Measurements from ENCODE around the gene DCN.
"Not testable (repeated sequence)": the region's sequence is repeated elsewhere in the genome, so short reads cannot be mapped to it uniquely, and the experiment has no call there.

The DCN gene

DNA sequence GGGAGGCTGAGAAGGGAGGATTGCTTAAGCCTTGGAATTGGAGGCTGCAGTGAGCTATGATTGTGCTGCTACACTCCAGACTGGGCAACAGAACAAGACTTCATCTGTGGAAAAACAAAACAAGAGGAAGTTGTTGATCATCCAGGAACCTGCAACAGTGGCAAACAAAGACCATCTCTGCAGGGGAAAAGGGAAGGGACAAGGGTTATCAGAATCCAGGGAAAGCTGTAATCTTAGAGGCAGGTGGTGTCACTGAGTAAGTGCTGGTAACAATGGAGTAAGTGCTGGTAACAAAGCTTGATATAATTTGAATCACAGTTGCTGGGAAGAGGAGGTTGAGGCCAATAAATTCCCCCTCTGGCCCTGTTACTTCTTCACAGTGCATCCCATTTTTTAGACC, 27.5 kb upstream of the DCN start:
- H3K4me1 ChIP-seq (ENCODE audit: control insufficient read depth in 2 of 2, insufficient read depth in 1 of 2, low read depth in 1 of 2, low read length in 2 of 2), result no peaks in the 10 kb centered on the region
- H3K18ac ChIP-seq (ENCODE audit: low read length), result no peak overlapping the region
- DNase-seq (ENCODE audit: low spot score), result no peak
- H2BK120ac ChIP-seq (ENCODE audit: low read depth, low read length), result no peak overlapping the region
- H2AFZ ChIP-seq (ENCODE audit: low read length), result peak overlapping the region; percentile 31
- H3K9me3 ChIP-seq (replicated peaks in 1 of 2; ENCODE audit: control insufficient read depth in 2 of 2, insufficient read depth in 1 of 2, low read depth in 1 of 2, low read length in 2 of 2), result no peaks in the 10 kb centered on the region
- H4K8ac ChIP-seq (ENCODE audit: low read depth, low read length), result peak overlapping the region; percentile 96
- no peak overlapping the region for H2AK5ac ChIP-seq (ENCODE audit: low read depth, low read length)
- no peak overlapping the region for H2BK12ac ChIP-seq (ENCODE audit: low read length)
- H4K91ac ChIP-seq (ENCODE audit: low read depth, low read length, poor library complexity), result no peak overlapping the region
- no peaks in the 10 kb centered on the region for H3K27me3 ChIP-seq (ENCODE audit: control insufficient read depth in 3 of 3, insufficient read depth in 3 of 3, low read depth in 1 of 3, low read length in 3 of 3)
- H2BK15ac ChIP-seq (ENCODE audit: low read length), result no peak overlapping the region
- no peak overlapping the region for H3K27ac ChIP-seq (replicated peaks; ENCODE audit: low read length)
- H3K23ac ChIP-seq (ENCODE audit: low read depth, low read length, poor library complexity), result no peak overlapping the region
- no peak overlapping the region for H3K4ac ChIP-seq (ENCODE audit: low read length)
- no peak overlapping the region for H3K4me2 ChIP-seq (ENCODE audit: insufficient read depth, low read length, poor library complexity, severe bottlenecking)
- H3K9ac ChIP-seq (ENCODE audit: low read depth, low read length, poor library complexity), result no peak overlapping the region
- no peak overlapping the region for H2BK5ac ChIP-seq (ENCODE audit: low read length)
- no peak overlapping the region for H3K4me3 ChIP-seq (ENCODE audit: low read length in 2 of 2)
- H3K79me1 ChIP-seq (ENCODE audit: low read depth, low read length), result no peaks in the 10 kb centered on the region
- no peaks in the 10 kb centered on the region for H3K36me3 ChIP-seq (replicated peaks in 1 of 2; ENCODE audit: control insufficient read depth in 2 of 2, insufficient read depth in 2 of 2, low read length in 2 of 2)
- H3K14ac ChIP-seq (ENCODE audit: low read length), result no peak overlapping the region

DNA sequence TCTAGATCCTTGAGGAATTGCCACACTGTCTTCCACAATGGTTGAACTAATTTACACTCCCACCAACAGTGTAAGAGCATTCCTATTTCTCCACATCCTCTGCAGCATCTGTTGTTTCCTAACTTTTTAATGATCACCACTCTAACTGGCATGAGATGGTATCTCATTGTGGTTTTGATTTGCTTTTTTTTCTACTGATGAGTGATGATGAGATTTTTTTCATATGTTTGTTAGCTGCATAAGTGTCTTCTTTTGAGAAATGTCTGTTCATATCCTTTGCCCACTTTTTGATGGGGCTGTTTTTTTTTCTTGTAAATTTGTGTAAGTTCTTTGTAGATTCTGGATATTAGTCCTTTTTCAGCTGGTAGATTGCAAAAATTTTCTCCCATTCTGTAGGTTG, 24.7 kb upstream of the DCN start:
- H4K8ac ChIP-seq (ENCODE audit: low read depth, low read length); H3K4me2 ChIP-seq (ENCODE audit: insufficient read depth, low read length, poor library complexity, severe bottlenecking); H3K27ac ChIP-seq (replicated peaks; ENCODE audit: low read length); H2BK15ac ChIP-seq (ENCODE audit: low read length); H3K23ac ChIP-seq (ENCODE audit: low read depth, low read length, poor library complexity); H4K91ac ChIP-seq (ENCODE audit: low read depth, low read length, poor library complexity); H2BK12ac ChIP-seq (ENCODE audit: low read length); H3K9me3 ChIP-seq (replicated peaks in 1 of 2; ENCODE audit: control insufficient read depth in 2 of 2, insufficient read depth in 1 of 2, low read depth in 1 of 2, low read length in 2 of 2); H3K4me3 ChIP-seq (ENCODE audit: low read length in 2 of 2); H3K36me3 ChIP-seq (replicated peaks in 1 of 2; ENCODE audit: control insufficient read depth in 2 of 2, insufficient read depth in 2 of 2, low read length in 2 of 2); H3K4ac ChIP-seq (ENCODE audit: low read length); H2BK5ac ChIP-seq (ENCODE audit: low read length); H2AFZ ChIP-seq (ENCODE audit: low read length); H3K9ac ChIP-seq (ENCODE audit: low read depth, low read length, poor library complexity); DNase-seq (ENCODE audit: low spot score); H3K27me3 ChIP-seq (ENCODE audit: control insufficient read depth in 3 of 3, insufficient read depth in 3 of 3, low read depth in 1 of 3, low read length in 3 of 3); H3K4me1 ChIP-seq (ENCODE audit: control insufficient read depth in 2 of 2, insufficient read depth in 1 of 2, low read depth in 1 of 2, low read length in 2 of 2); H2AK5ac ChIP-seq (ENCODE audit: low read depth, low read length); H3K79me1 ChIP-seq (ENCODE audit: low read depth, low read length); H3K14ac ChIP-seq (ENCODE audit: low read length); H3K18ac ChIP-seq (ENCODE audit: low read length); H2BK120ac ChIP-seq (ENCODE audit: low read depth, low read length): not testable (repeated sequence)

DNA sequence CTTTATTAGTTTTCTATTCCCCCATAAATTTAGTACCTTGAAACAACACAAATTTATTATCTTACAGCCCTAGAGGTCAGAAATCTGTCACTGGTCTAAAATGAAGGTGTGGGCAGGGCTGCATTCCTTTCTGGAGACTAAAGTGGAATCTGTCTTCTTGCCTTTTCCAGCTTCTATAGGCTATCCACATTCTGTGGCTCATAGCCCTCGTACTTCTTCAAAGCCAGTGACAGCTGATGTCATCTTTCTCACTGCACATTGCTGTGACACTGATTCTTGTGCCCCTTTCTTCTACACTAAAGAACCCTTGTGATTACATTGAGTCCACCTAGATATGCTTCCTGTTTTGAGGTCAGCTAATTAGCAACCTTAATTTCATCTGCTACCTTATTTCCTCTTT, 23.2 kb upstream of the DCN start:
- Histone ChIP-seq H3K14ac (ENCODE audit: low read length) (no peak overlapping the region), H2BK12ac (ENCODE audit: low read length) (no peak overlapping the region), H3K79me1 (ENCODE audit: low read depth, low read length) (no peaks in the 10 kb centered on the region), H3K36me3 (replicated peaks in 1 of 2; ENCODE audit: control insufficient read depth in 2 of 2, insufficient read depth in 2 of 2, low read length in 2 of 2) (no peaks in the 10 kb centered on the region), H3K4ac (ENCODE audit: low read length) (no peak overlapping the region), H2BK5ac (ENCODE audit: low read length) (no peak overlapping the region), H3K4me3 (ENCODE audit: low read length in 2 of 2) (no peak overlapping the region), H3K27ac (replicated peaks; ENCODE audit: low read length) (no peak overlapping the region), H3K4me1 (ENCODE audit: control insufficient read depth in 2 of 2, insufficient read depth in 1 of 2, low read depth in 1 of 2, low read length in 2 of 2) (no peaks in the 10 kb centered on the region), H2BK15ac (ENCODE audit: low read length) (no peak overlapping the region), H2BK120ac (ENCODE audit: low read depth, low read length) (no peak overlapping the region), H2AK5ac (ENCODE audit: low read depth, low read length) (no peak overlapping the region), H3K27me3 (ENCODE audit: control insufficient read depth in 3 of 3, insufficient read depth in 3 of 3, low read depth in 1 of 3, low read length in 3 of 3) (no peaks in the 10 kb centered on the region), H3K18ac (ENCODE audit: low read length) (no peak overlapping the region), H2AFZ (ENCODE audit: low read length) (peak overlapping the region; percentile 1), H3K9me3 (replicated peaks in 1 of 2; ENCODE audit: control insufficient read depth in 2 of 2, insufficient read depth in 1 of 2, low read depth in 1 of 2, low read length in 2 of 2) (no peaks in the 10 kb centered on the region), H3K9ac (ENCODE audit: low read depth, low read length, poor library complexity) (no peak overlapping the region), H4K91ac (ENCODE audit: low read depth, low read length, poor library complexity) (no peak overlapping the region), H4K8ac (ENCODE audit: low read depth, low read length) (no peak overlapping the region), H3K23ac (ENCODE audit: low read depth, low read length, poor library complexity) (no peak overlapping the region), H3K4me2 (ENCODE audit: insufficient read depth, low read length, poor library complexity, severe bottlenecking) (no peak overlapping the region)
- DNase-seq (ENCODE audit: low spot score), result no peak
- WGBS, 2 donors (ENCODE audit: extremely low coverage in 2 of 2, insufficient read length in 2 of 2, insufficient replicate concordance in 1 of 2), result no CpG with 5 or more reads among the region's 1 CpG

DNA sequence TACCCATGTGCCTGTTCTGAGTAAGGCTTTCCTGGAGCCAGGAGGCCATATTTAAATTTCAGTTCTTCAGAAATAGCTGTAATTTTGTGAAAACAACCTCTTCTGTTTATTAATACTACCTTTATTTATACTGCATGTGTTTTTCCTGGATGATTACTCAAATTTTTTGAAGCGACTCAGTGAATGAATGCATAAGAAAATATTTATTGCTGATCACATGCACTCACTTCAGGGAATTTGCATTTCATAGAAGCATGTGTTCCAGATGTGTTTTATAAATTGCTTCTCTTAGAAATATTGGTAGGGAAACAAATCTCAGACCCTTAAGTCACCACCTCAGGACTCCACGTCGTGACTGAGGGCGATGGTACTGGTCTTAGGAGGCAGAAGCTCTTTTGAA, 21.8 kb upstream of the DCN start:
- Histone ChIP-seq H3K14ac (ENCODE audit: low read length) (no peak overlapping the region), H2BK5ac (ENCODE audit: low read length) (no peak overlapping the region), H2AK5ac (ENCODE audit: low read depth, low read length) (no peak overlapping the region), H3K23ac (ENCODE audit: low read depth, low read length, poor library complexity) (no peak overlapping the region), H3K18ac (ENCODE audit: low read length) (no peak overlapping the region), H3K9ac (ENCODE audit: low read depth, low read length, poor library complexity) (no peak overlapping the region), H3K27ac (replicated peaks; ENCODE audit: low read length) (no peak overlapping the region), H2BK120ac (ENCODE audit: low read depth, low read length) (no peak overlapping the region), H3K79me1 (ENCODE audit: low read depth, low read length) (no peaks in the 10 kb centered on the region), H3K4me2 (ENCODE audit: insufficient read depth, low read length, poor library complexity, severe bottlenecking) (no peak overlapping the region), H3K4me1 (ENCODE audit: control insufficient read depth in 2 of 2, insufficient read depth in 1 of 2, low read depth in 1 of 2, low read length in 2 of 2) (no peaks in the 10 kb centered on the region), H2BK15ac (ENCODE audit: low read length) (no peak overlapping the region), H3K27me3 (ENCODE audit: control insufficient read depth in 3 of 3, insufficient read depth in 3 of 3, low read depth in 1 of 3, low read length in 3 of 3) (no peaks in the 10 kb centered on the region), H3K36me3 (replicated peaks in 1 of 2; ENCODE audit: control insufficient read depth in 2 of 2, insufficient read depth in 2 of 2, low read length in 2 of 2) (no peaks in the 10 kb centered on the region), H3K9me3 (replicated peaks in 1 of 2; ENCODE audit: control insufficient read depth in 2 of 2, insufficient read depth in 1 of 2, low read depth in 1 of 2, low read length in 2 of 2) (no peaks in the 10 kb centered on the region), H4K91ac (ENCODE audit: low read depth, low read length, poor library complexity) (no peak overlapping the region), H2AFZ (ENCODE audit: low read length) (no peak overlapping the region), H2BK12ac (ENCODE audit: low read length) (no peak overlapping the region), H4K8ac (ENCODE audit: low read depth, low read length) (no peak overlapping the region), H3K4me3 (ENCODE audit: low read length in 2 of 2) (no peak overlapping the region), H3K4ac (ENCODE audit: low read length) (no peak overlapping the region)
- no CpG with 5 or more reads among the region's 4 CpGs for WGBS, 2 donors (ENCODE audit: extremely low coverage in 2 of 2, insufficient read length in 2 of 2, insufficient replicate concordance in 1 of 2)
- DNase-seq (ENCODE audit: low spot score), result no peak
